GM12891 (cell line): Measurements from ENCODE around the gene ATP6V1B1. TPM values are rescaled to one million over a fixed set of nuclear protein-coding genes. Genes with fewer than 3 reads are reported as not detected.

ENCODE experiments used
- DNase-seq: peaks from one replicate; pipeline ENCODE4 v3.0.0; 2011; ENCODE audit warnings: low spot score; ENCODE audit not compliant: insufficient read length
- FAIRE-seq: peaks from 2 replicates; lab custom pipeline; 2011; peaks lifted over from hg19 to GRCh38; lab: Jason Lieb, UNC
- PAX5 ChIP-seq: IDR thresholded peaks from 2 replicates; pipeline ENCODE4 v1.6.1; 2011; ENCODE audit warnings: low read length, moderate library complexity, mild to moderate bottlenecking; ENCODE audit not compliant: insufficient read depth, severe bottlenecking
- POLR2A ChIP-seq: IDR thresholded peaks from 2 replicates; pipeline ENCODE4 v1.6.1; 2011; ENCODE audit warnings: low read depth, low read length, control low read depth
- POLR2AphosphoS5 ChIP-seq: IDR thresholded peaks from 2 replicates; pipeline ENCODE4 v1.6.1; 2011; ENCODE audit warnings: low read depth, low read length, control low read depth
- POU2F2 ChIP-seq: IDR thresholded peaks from 2 replicates; pipeline ENCODE4 v1.6.1; 2011; ENCODE audit warnings: low read depth, mild to moderate bottlenecking, control low read depth, low read length, moderate library complexity
- SPI1 ChIP-seq: IDR thresholded peaks from 2 replicates; pipeline ENCODE4 v1.6.1; 2011; ENCODE audit warnings: low read depth, low read length, control low read depth
- TAF1 ChIP-seq: IDR thresholded peaks from 2 replicates; pipeline ENCODE4 v1.6.1; 2011; ENCODE audit warnings: low read depth, low read length, control low read depth
- polyA plus RNA-seq: library from polyadenylated mRNA; unstranded; fragments of >200 nt; gene quantifications from one replicate; pipeline ENCODE4 v1.2.1, GENCODE V29; 2012; ENCODE audit warnings: low read depth, missing spikeins, inconsistent platforms; ENCODE audit not compliant: missing spikeins

ATP6V1B1 gene
- not detected for polyA plus RNA-seq

DNA sequence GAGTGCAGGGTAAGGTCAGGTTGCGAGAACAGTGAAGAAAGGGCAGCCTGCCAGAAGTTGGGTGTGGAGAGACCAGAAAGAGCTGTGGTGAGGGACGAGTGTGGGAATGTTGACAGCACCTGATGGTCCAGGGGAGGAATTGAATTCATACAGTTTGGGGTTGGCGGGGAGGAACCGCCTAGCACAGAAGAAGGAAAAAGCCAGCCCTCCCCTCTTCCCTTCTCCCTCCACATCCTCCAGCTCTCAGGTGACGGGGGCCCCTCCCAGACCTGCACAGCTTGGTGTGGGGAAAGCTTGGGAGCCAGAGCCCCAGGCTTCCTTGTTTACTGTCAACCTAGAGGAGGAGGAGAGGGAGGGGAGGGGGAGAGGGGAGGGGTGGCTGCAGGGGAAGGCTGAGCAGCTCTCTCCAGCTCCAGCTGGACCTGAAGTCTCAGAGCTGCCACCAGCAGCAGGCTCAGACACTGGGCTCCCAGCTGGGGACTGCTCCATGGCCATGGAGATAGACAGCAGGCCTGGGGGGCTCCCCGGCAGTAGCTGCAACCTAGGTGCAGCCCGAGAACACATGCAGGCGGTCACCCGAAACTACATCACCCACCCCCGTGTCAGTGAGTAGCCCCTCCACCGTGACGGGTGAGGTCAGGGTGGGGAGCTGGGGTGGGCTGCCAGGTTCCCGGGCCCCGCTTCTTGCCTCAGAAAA is at the start of gene ATP6V1B1:
ATP6V1B1 (plus strand) TSS at position 433 of the 697 bp plus-strand sequence; CDS start at position 488, 55 bp downstream.
- FAIRE-seq (no peak), DNase-seq (no peak)
- no peak for TF ChIP-seq TAF1
- TF ChIP-seq SPI1: no peak
- TF ChIP-seq POLR2AphosphoS5: no peak
- TF ChIP-seq POLR2A: no peak
- TF ChIP-seq POU2F2: no peak
- TF ChIP-seq PAX5: no peak

DNA sequence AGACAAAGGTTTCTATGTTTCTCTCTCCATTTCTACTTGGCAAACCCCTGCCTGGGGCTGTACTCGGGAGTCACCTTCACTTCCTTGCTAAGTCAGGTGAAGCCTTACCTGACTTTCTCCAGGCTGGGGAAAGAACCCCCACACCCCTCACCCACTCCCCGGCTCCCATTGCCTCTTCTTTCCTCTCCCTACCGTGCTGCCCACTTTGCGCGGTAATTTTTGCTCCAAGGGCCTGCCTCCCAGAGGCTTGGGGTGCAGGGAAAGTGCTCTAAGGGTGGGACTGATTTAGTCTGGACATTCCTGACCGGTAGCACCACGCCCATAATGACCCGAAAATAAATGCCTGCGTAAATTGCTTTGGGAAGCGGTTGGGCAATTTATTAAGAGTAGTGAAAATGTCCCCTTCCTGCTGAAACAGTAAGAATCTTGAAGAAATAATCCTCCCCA is 49.1 kb upstream of the ATP6V1B1 start:
- DNase-seq (no peak), FAIRE-seq (no peak)
- TF ChIP-seq POU2F2 (no peak), TAF1 (no peak), SPI1 (no peak), PAX5 (no peak), POLR2A (no peak), POLR2AphosphoS5 (no peak)

DNA sequence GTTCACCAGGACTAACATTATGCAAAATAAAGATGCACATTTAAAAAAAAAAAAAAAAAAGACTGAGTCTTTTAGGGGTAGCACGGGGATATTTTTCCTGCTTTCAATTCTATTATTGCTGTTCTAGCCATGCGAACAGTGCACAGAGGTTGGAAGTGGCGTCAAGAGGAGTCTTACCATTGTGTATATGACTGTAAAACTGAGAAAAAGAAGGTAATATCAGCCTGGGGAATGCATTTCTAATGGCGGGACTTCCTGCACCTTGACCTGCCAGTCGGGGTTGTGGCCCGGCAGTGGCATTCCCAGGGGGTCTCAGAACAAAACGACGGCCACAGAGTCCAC is 48.5 kb upstream of the ATP6V1B1 start:
- DNase-seq (no peak), FAIRE-seq (no peak)
- TF ChIP-seq SPI1: no peak
- no peak for TF ChIP-seq POLR2A
- TF ChIP-seq POU2F2: no peak

DNA sequence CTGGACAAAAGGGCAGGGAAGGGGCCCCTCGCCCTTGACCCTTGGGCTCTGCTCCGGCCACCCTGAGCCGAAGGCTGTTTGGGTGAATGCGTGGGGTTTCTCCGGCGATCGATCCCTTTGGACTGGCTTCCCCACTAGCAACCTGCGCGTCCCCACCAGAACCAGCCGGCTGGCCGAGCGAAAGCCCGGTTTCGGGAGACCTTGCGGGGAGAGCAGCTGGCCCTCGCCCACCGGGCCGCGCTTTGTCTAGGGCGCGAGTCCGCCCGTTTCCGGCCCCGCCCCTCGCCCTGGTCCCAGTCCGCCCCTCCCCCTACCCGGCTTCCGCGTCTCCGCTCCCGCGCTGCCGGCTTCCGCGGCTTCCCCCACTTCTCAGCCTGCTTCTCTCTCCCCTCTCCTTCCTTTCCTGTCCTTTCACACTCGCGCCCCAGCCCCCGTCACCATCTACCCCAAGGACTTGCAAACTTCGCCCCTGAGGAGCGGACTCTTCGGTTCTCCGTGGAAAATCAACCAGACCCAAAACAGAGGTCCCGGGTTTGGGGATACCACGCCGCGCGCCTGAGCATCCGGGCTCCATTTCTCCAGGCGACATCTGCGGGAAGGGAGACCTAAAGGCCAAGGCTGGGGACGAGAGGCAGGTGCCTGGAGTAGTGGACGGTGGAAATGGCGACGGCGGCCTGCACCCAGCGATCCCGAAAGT is 48.0 kb upstream of the ATP6V1B1 start:
- DNase-seq: no peak
- no peak for FAIRE-seq
- TF ChIP-seq POLR2A (no peak), POU2F2 (no peak), SPI1 (no peak), PAX5 (no peak), TAF1 (no peak), POLR2AphosphoS5 (no peak)

DNA sequence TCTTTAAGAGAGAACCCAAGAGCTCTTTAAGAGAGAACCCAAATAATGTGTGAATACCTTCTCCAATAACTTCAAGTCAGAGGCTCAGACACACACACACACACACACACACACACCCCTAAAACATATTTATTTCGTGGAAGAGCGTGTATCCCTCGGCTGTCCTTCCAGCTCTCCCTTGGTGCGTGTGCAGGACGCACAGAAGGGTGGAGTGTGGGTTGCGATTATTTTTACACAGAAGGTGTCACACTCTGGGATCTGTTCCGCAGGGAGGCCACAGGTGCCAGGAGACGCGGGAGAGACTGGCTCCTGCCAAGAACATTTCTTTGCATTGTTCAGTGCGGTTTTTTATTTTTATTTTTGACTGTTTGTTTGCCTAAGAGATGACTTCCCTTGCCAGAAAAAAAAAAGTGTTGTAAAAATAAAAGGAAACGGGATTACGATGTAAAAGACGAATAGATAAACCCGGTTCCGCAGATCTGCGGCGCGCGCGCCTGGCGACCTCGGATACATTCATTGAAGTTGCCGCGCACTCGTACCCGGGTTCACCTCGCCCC is 47.3 kb upstream of the ATP6V1B1 start:
- no peak for DNase-seq
- TF ChIP-seq TAF1: no peak
- TF ChIP-seq PAX5: no peak
- no peak for TF ChIP-seq POLR2AphosphoS5
- no peak for TF ChIP-seq SPI1
- TF ChIP-seq POLR2A: no peak
- TF ChIP-seq POU2F2: no peak
- FAIRE-seq: no peak

DNA sequence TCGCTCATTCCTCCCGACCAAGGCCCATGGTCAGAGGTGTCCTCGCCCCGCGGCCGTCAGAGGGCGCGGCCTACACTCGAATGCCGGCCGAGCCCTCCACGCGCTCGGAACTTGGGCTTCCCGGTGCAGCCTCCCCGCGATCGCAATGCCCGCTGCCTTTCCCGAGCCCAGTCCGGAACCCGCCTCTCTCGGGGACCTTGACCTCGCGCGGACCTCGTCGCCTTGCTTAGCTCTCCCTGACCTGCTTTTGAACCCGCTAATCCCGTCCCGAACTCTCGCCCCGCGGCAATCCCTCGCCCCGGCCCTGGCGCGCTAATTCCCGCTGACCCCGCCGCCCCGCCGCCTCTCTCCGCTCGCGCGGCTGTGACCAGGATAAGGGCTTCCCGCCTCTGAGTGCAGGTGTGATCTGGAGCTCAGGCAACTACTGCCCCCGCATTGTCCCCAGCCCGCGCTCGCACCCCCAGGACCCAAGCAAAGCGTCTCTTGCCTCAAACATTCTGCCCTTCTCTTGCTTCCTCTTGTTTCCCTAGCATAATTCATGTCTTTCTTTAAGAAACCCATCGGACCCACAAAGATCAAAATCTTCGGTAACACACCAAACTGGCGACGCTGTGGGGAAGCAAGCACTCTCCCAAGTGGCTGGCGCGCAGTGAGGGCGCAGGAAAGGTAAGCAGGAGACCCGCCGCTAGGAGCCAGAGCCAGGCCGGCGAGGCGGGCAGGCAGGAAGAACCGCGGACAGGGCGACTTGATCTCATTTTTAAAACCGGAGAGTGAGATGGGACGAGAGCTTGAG is 46.6 kb upstream of the ATP6V1B1 start:
- TF ChIP-seq SPI1: no peak
- TF ChIP-seq POLR2AphosphoS5: no peak
- no peak for TF ChIP-seq POLR2A
- no peak for TF ChIP-seq PAX5
- TF ChIP-seq TAF1: no peak
- no peak for TF ChIP-seq POU2F2
- FAIRE-seq (no peak), DNase-seq (no peak)

DNA sequence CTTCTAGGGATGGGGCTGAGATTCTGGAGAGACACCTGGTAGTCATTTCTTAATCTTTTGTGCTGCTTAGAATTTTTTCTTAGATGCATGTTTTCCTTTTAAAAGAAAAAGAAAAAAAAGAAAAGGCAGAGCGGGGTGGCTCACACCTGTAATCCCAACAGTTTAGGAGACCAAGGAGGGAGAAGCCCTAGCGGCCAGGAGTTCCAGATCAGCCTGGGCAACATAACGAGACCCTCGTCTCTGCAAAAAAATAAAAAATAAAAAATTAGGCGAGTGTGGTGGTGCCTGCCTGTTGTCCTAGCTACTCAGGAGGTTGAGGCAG is 46.0 kb upstream of the ATP6V1B1 start:
- DNase-seq (no peak), FAIRE-seq (no peak)
- no peak for TF ChIP-seq POLR2A
- TF ChIP-seq SPI1: no peak
- TF ChIP-seq POLR2AphosphoS5: no peak
- no peak for TF ChIP-seq TAF1
- no peak for TF ChIP-seq POU2F2
- no peak for TF ChIP-seq PAX5

DNA sequence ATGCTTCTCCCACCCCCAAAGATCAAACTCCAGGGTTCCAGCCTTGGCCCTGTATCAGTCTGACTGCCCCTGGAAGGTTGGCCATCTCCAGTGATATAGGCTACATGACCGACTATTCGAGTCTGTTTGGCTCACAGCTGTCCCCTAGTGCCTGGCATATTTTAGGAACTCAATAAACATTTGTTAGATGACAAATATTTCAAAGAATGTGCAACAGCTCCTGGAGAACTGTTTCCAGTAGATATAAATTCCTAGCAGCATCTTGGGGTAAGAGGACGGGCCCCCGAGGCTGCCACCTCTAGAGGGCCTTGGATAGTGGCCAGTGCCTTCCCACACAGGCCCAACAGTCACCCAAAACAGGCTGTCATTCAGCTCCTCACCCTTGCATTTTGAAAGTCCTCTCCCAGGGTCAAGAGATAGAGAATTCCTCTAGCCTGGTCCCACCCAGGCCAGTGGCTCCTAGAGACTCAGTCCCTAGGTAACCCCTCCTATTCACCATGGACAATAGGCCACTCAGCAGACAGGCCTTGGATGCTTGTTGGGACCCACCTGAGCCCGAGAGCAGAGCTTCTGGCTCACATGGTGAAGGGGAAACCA is 45.1 kb upstream of the ATP6V1B1 start:
- no peak for DNase-seq
- FAIRE-seq: no peak
- TF ChIP-seq POLR2A: no peak
- no peak for TF ChIP-seq PAX5
- TF ChIP-seq POU2F2: no peak
- no peak for TF ChIP-seq POLR2AphosphoS5
- TF ChIP-seq TAF1: no peak
- no peak for TF ChIP-seq SPI1
